ENCODE measurements around the gene MBD5. TPM values are rescaled to one million over a fixed set of nuclear protein-coding genes. Genes with fewer than 3 reads are reported as not detected.

Gene MBD5
- total RNA-seq, 2 donors from 2014 or later, result 38.2 to 44.7 TPM

- 91% methylated on average over 1 of the region's 1 CpG for WGBS
- DNase-seq (ENCODE audit: low spot score), result no peak
- intact Hi-C loops (cut with DNase I), result no loop called here
- H3K36me3 ChIP-seq, result no peaks in the 10 kb centered on the region
- no peak overlapping the region for H3K27ac ChIP-seq
- H3K27me3 ChIP-seq (replicated peaks; ENCODE audit: insufficient read depth), result no peaks in the 10 kb centered on the region
- H3K4me1 ChIP-seq (replicated peaks), result no peaks in the 10 kb centered on the region
- no peak overlapping the region for H3K4me3 ChIP-seq
- no peaks in the 10 kb centered on the region for H3K9me3 ChIP-seq
- TF ChIP-seq POLR2AphosphoS5 (IDR thresholded peaks at IDR 0.05), result no peak
- TF ChIP-seq CTCF (IDR thresholded peaks at IDR 0.05), result no peak
- no peak for TF ChIP-seq POLR2A (IDR thresholded peaks at IDR 0.05)
These were observed 427.0 kb downstream of the MBD5 start for GRCh38 chr2:148447877-148448276.

- Histone ChIP-seq H3K27me3 (replicated peaks; ENCODE audit: insufficient read depth) (no peaks in the 10 kb centered on the region), H3K36me3 (no peaks in the 10 kb centered on the region), H3K27ac (no peak overlapping the region), H3K9me3 (no peaks in the 10 kb centered on the region), H3K4me1 (replicated peaks) (no peaks in the 10 kb centered on the region), H3K4me3 (no peak overlapping the region)
- intact Hi-C loops (cut with DNase I), result no loop called here
- WGBS, result 97% methylated on average over 3 of the region's 3 CpGs
- no peak for DNase-seq (ENCODE audit: low spot score)
- TF ChIP-seq CTCF (IDR thresholded peaks at IDR 0.05) (no peak), POLR2A (IDR thresholded peaks at IDR 0.05) (no peak), POLR2AphosphoS5 (IDR thresholded peaks at IDR 0.05) (no peak)
These were observed 429.6 kb downstream of the MBD5 start for GRCh38 chr2:148450531-148450930.

GRCh38 chr2:148451046-148451445, 430.2 kb downstream of the MBD5 start:
- WGBS, result 92% methylated on average over 2 of the region's 2 CpGs
- Histone ChIP-seq H3K36me3 (no peaks in the 10 kb centered on the region), H3K27me3 (replicated peaks; ENCODE audit: insufficient read depth) (no peaks in the 10 kb centered on the region), H3K4me1 (replicated peaks) (no peaks in the 10 kb centered on the region), H3K4me3 (no peak overlapping the region), H3K27ac (no peak overlapping the region), H3K9me3 (no peaks in the 10 kb centered on the region)
- TF ChIP-seq CTCF (IDR thresholded peaks at IDR 0.05) (no peak), POLR2AphosphoS5 (IDR thresholded peaks at IDR 0.05) (no peak), POLR2A (IDR thresholded peaks at IDR 0.05) (no peak)
- intact Hi-C loops (cut with DNase I), result no loop called here
- DNase-seq (ENCODE audit: low spot score), result no peak

GRCh38 chr2:148455791-148456190, 434.9 kb downstream of the MBD5 start:
- Histone ChIP-seq H3K36me3 (no peaks in the 10 kb centered on the region), H3K27ac (no peak overlapping the region), H3K4me3 (no peak overlapping the region), H3K27me3 (replicated peaks; ENCODE audit: insufficient read depth) (no peaks in the 10 kb centered on the region), H3K9me3 (no peaks in the 10 kb centered on the region), H3K4me1 (replicated peaks) (no peaks in the 10 kb centered on the region)
- DNase-seq (ENCODE audit: low spot score), result no peak
- no peak for TF ChIP-seq POLR2A (IDR thresholded peaks at IDR 0.05)
- TF ChIP-seq POLR2AphosphoS5 (IDR thresholded peaks at IDR 0.05), result no peak
- TF ChIP-seq CTCF (IDR thresholded peaks at IDR 0.05), result no peak
- intact Hi-C loops (cut with DNase I), result no loop called here
- 58% methylated on average over 4 of the region's 4 CpGs for WGBS

- Histone ChIP-seq H3K27me3 (replicated peaks; ENCODE audit: insufficient read depth) (no peaks in the 10 kb centered on the region), H3K9me3 (no peaks in the 10 kb centered on the region), H3K4me1 (replicated peaks) (no peaks in the 10 kb centered on the region), H3K36me3 (no peaks in the 10 kb centered on the region), H3K27ac (no peak overlapping the region), H3K4me3 (no peak overlapping the region)
- intact Hi-C loops (cut with DNase I), result no loop called here
- WGBS, result 79% methylated on average over 2 of the region's 2 CpGs
- TF ChIP-seq POLR2A (IDR thresholded peaks at IDR 0.05) (no peak), CTCF (IDR thresholded peaks at IDR 0.05) (no peak), POLR2AphosphoS5 (IDR thresholded peaks at IDR 0.05) (no peak)
- no peak for DNase-seq (ENCODE audit: low spot score)
These were observed 437.3 kb downstream of the MBD5 start for GRCh38 chr2:148458171-148458570.

All from prostate gland (tissue), 2 donors.